GM12865 (cell line): Measurements from ENCODE around the gene ARHGAP9.

ENCODE experiments used
- DNase-seq: peaks from one replicate; pipeline ENCODE4 v3.0.0; 2010; ENCODE audit warnings: low read depth
- H3K4me3 ChIP-seq: 2 replicates; pipeline ENCODE4 v1.5.1; 2011; ENCODE audit warnings: mild to moderate bottlenecking, low read depth, low read length, control low read depth
- CTCF ChIP-seq: IDR thresholded peaks from 2 replicates; pipeline ENCODE4 v1.5.1; 2011; ENCODE audit warnings: low read length, control low read depth, low read depth, inconsistent platforms; ENCODE audit not compliant: insufficient read depth; ENCODE audit errors: missing control alignments

ARHGAP9 gene

DNA sequence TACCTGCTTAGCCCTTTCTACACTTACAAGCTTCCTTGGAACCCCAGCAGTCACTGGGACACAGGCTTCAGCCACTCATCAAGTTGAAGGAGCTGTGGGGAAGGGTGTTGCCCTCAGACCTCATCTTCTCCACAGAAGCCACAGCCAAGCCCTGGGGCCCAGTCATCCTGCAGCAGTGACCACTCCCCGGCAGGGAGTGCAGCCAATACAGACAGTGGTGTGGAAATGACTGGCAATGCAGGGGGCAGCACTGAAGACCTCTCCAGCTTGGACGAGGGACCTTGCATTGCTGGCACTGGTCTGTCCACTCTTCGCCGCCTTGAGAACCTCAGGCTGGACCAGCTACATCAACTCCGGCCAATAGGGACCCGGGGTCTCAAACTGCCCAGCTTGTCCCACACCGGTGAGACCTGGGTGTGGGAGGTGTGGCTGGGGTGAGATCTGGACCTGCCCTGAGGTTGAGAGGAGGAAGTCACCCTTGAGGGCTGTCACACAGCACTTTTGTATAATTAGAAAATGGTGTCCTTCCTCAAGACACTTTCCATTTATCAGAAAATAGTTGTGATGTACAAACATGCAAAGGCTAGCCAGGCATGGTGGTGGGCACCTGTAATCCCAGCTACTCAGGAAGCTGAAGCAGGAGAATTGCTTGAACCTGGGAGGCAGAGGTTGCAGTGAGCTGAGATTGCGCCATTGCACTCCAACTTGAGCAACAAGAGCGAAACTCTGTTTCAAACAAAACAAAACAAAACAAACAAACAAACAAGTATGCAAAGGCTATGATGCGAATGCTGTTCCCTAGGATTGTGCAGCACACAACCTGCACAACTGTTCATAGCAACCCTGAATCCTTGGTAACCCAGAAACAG, 10.1 kb downstream of the ARHGAP9 start:
- no peak overlapping the region for H3K4me3 ChIP-seq
- TF ChIP-seq CTCF: no peak
- DNase-seq: no peak

DNA sequence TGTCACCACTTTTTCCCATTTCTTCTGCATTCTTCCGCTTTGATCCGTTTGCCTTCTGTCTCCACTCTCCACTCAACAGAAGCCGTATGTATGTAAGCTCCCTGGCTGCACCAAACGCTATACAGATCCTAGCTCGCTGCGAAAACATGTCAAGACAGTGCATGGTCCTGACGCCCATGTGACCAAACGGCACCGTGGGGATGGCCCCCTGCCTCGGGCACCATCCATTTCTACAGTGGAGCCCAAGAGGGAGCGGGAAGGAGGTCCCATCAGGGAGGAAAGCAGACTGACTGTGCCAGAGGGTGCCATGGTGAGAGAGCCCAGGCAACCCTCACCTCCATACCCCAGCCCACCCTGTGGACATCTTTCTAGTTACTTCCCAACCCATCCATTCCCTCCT, 11.8 kb downstream of the ARHGAP9 start:
- DNase-seq: no peak
- no peak for TF ChIP-seq CTCF

GRCh38 chr12:57467212-57467874, 12.3 kb downstream of the ARHGAP9 start:
- no peak for DNase-seq
- no peak for TF ChIP-seq CTCF
- no peak overlapping the region for H3K4me3 ChIP-seq

More for the DNA sequence above, 11.8 kb downstream of the ARHGAP9 start:
- H3K4me3 ChIP-seq: no peak overlapping the region

GRCh38 chr12:57465747-57466505, 13.7 kb downstream of the ARHGAP9 start:
- DNase-seq: no peak
- no peak overlapping the region for H3K4me3 ChIP-seq
- no peak for TF ChIP-seq CTCF

DNA sequence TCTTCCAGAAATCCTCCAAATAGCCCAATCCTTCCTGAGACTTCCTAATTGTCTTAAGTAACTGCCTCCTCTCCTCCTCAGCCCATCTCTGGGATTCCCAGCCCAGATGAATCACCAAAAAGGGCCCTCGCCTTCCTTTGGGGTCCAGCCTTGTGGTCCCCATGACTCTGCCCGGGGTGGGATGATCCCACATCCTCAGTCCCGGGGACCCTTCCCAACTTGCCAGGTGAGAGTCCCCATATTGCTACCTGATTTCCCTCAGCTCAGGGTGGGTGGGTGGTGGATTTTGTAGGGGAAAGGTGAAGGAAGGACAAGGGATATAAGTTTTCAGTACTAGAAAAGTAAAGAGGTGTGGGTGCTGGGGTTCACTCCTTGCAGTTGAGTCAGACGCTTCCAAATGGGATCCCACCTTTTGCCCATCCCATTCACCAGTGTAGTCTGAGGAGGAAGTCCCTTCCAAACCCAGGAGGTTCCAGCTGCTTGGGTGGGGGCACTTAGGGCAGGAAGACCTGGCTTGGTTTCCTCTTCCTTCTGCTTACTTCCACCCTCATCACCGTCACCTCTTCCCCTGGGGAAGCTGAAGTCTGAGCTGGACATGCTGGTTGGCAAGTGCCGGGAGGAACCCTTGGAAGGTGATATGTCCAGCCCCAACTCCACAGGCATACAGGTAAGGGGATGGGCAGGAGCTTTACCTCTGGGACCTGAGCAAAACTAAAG, 14.5 kb downstream of the ARHGAP9 start:
- DNase-seq: no peak
- no peak for TF ChIP-seq CTCF
- no peak overlapping the region for H3K4me3 ChIP-seq

DNA sequence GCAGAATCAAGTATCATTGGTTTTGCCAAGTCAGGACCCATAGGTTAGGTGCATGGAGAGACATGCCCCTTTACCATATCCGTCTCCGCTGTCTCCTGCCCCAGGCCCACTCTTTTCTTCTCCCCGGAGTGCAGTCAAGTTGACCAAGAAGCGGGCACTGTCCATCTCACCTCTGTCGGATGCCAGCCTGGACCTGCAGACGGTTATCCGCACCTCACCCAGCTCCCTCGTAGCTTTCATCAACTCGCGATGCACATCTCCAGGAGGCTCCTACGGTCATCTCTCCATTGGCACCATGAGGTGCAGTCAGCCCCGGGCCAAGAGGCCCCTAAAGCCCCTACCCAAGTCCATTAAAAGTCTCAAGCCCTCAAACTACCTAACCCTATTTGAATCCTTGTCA, 15.1 kb downstream of the ARHGAP9 start:
- no peak overlapping the region for H3K4me3 ChIP-seq
- no peak for DNase-seq
- no peak for TF ChIP-seq CTCF
